Neural cell (in vitro differentiated cells): ENCODE results near the gene RFNG. TPM values are rescaled to one million over a fixed set of nuclear protein-coding genes. Genes with fewer than 3 reads are reported as not detected.

ENCODE experiments used
- H2AFZ ChIP-seq: fragments of 200-600, 300-800 bp; sonication (generic), shearing (Covaris generic); 2 replicates; pipeline ENCODE4 v1.6.0; 2014; ENCODE audit warnings: low read depth, mild to moderate bottlenecking, antibody characterized with exemption, low read length, moderate library complexity
- H3F3A ChIP-seq: fragments of 200-600 bp; shearing (Covaris generic); 2 replicates; pipeline ENCODE4 v1.6.1; 2016; ENCODE audit warnings: mild to moderate bottlenecking, moderate library complexity, mixed read lengths, antibody characterized with exemption, low read length; ENCODE audit not compliant: insufficient read depth, poor library complexity, severe bottlenecking
- H3K27ac ChIP-seq: fragments of 200-600, 300-800 bp; sonication (generic), shearing (Covaris generic); 2 replicates; pipeline ENCODE4 v1.5.1; 2014; ENCODE audit warnings: mild to moderate bottlenecking, low read length, moderate library complexity
- H3K27me3 ChIP-seq: fragments of 300-800, 200-600 bp; sonication (generic), shearing (Covaris generic); 2 replicates; pipeline ENCODE4 v1.6.0; 2014; ENCODE audit warnings: mild to moderate bottlenecking, low read depth, low read length, moderate library complexity; ENCODE audit not compliant: insufficient read depth
- H3K36me3 ChIP-seq: fragments of 300-800, 200-600 bp; sonication (generic), shearing (Covaris generic); 2 replicates; pipeline ENCODE4 v1.5.1; 2014; ENCODE audit warnings: mild to moderate bottlenecking, antibody characterized with exemption, low read length, moderate library complexity; ENCODE audit not compliant: insufficient read depth
- H3K4me2 ChIP-seq: fragments of 300-800, 200-600 bp; sonication (generic), shearing (Covaris generic); 2 replicates; pipeline ENCODE4 v1.6.0; 2014; ENCODE audit warnings: mild to moderate bottlenecking, low read length
- H3K4me3 ChIP-seq: fragments of 300-800, 200-600 bp; sonication (generic), shearing (Covaris generic); 2 replicates; pipeline ENCODE4 v1.5.1; 2014; ENCODE audit warnings: mild to moderate bottlenecking, low read length, moderate library complexity
- H3K79me2 ChIP-seq: fragments of 200-600 bp; shearing (Covaris generic); replicated peaks from 2 replicates; pipeline ENCODE4 v1.6.0; 2014; ENCODE audit warnings: mild to moderate bottlenecking, low read length, moderate library complexity; ENCODE audit not compliant: insufficient read depth
- H3K9ac ChIP-seq: fragments of 300-800, 200-600 bp; sonication (generic), shearing (Covaris generic); 2 replicates; pipeline ENCODE4 v1.6.1; 2016; ENCODE audit warnings: mild to moderate bottlenecking, low read length, mixed read lengths
- H3K9me2 ChIP-seq: fragments of 200-600 bp; shearing (Covaris generic); 2 replicates; pipeline ENCODE4 v1.6.1; 2016; ENCODE audit warnings: mild to moderate bottlenecking, low read length, mixed read lengths; ENCODE audit not compliant: insufficient read depth
- H3K9me3 ChIP-seq: fragments of 200-600, 300-800 bp; sonication (generic), shearing (Covaris generic); 2 replicates; pipeline ENCODE4 v1.6.1; 2016; ENCODE audit warnings: mild to moderate bottlenecking, mixed run types, low read length, moderate library complexity, mixed read lengths
- H4K20me1 ChIP-seq: fragments of 200-600 bp; shearing (Covaris generic); 2 replicates; pipeline ENCODE4 v1.6.1; 2016; ENCODE audit warnings: mild to moderate bottlenecking, mixed run types; ENCODE audit not compliant: insufficient read depth
- CTCF ChIP-seq: fragments of 450-650 bp; IDR thresholded peaks from 2 replicates; pipeline ENCODE4 v1.5.1; 2014; ENCODE audit warnings: antibody characterized with exemption, mild to moderate bottlenecking, moderate library complexity; ENCODE audit not compliant: poor library complexity, severe bottlenecking
- EP300 ChIP-seq: fragments of 450-650 bp; conservative IDR thresholded peaks from 2 replicates; pipeline ENCODE4 v1.6.1; 2014; ENCODE audit warnings: antibody characterized with exemption, mild to moderate bottlenecking, moderate library complexity; ENCODE audit not compliant: poor library complexity, severe bottlenecking
- EZH2 ChIP-seq: fragments of 200-600, 300-800 bp; shearing (Covaris generic), sonication (generic); IDR thresholded peaks from 2 replicates; pipeline ENCODE4 v1.6.1; 2014; ENCODE audit warnings: antibody characterized with exemption, low read length, borderline replicate concordance, mild to moderate bottlenecking; ENCODE audit not compliant: insufficient read depth, poor library complexity, severe bottlenecking
- MXI1 ChIP-seq: fragments of 450-650 bp; conservative IDR thresholded peaks from 2 replicates; pipeline ENCODE4 v1.6.1; 2014; ENCODE audit warnings: antibody characterized with exemption, mild to moderate bottlenecking; ENCODE audit not compliant: poor library complexity, severe bottlenecking
- POLR2AphosphoS5 ChIP-seq: IDR thresholded peaks from 2 replicates; pipeline ENCODE4 v1.6.1; 2012
- RAD21 ChIP-seq: fragments of 450-650 bp; conservative IDR thresholded peaks from 2 replicates; pipeline ENCODE4 v1.6.1; 2014; ENCODE audit warnings: antibody characterized with exemption, mild to moderate bottlenecking, moderate library complexity
- REST ChIP-seq: IDR thresholded peaks from 2 replicates; pipeline ENCODE4 v1.6.1; 2012; ENCODE audit warnings: borderline replicate concordance
- SMC3 ChIP-seq: fragments of 450-650 bp; conservative IDR thresholded peaks from 2 replicates; pipeline ENCODE4 v1.6.1; 2014; ENCODE audit warnings: antibody characterized with exemption, mild to moderate bottlenecking, moderate library complexity; ENCODE audit not compliant: poor library complexity
- TAF1 ChIP-seq: IDR thresholded peaks from 2 replicates; pipeline ENCODE4 v1.6.1; 2012; ENCODE audit warnings: low read depth
- polyA plus RNA-seq: library from polyadenylated mRNA; depleted of rRNA; stranded (reverse); fragments of >200 nt; gene quantifications from 2 replicates; pipeline ENCODE4 v1.2.3, GENCODE V29; 2014

Gene RFNG
- polyA plus RNA-seq, 1 donor from 2014 or later = 176 TPM

DNA sequence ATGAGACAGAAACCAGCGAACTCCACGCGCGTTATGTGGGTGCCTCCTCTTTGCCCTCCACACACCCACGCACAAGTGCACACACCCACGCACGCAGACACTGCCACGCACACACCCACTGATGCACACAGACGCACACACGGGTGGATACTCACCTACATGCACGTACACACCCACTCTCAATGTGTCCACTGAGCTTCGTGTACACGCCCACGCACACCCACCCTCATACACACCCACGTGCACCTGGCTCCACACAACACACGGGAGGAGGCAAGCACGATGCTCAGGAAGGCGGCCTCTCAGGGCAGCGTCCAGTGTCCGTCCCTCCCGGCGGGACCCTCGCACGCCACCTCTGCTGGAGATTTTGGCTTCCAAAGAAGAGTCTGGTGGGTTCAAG lies 4.2 kb downstream of the RFNG start:
- H3K9ac ChIP-seq = no peak overlapping the region
- H3K9me3 ChIP-seq = no peaks in the 10 kb centered on the region
- no peaks in the 10 kb centered on the region for H3F3A ChIP-seq
- TF ChIP-seq EP300 (no peak), POLR2AphosphoS5 (no peak), CTCF (no peak), MXI1 (no peak), SMC3 (no peak), REST (no peak), RAD21 (no peak), EZH2 (no peak), TAF1 (no peak)
- H4K20me1 ChIP-seq = no peaks in the 10 kb centered on the region
- no peaks in the 10 kb centered on the region for H3K36me3 ChIP-seq
- H3K4me2 ChIP-seq = no peak overlapping the region
- H3K27ac ChIP-seq = no peak overlapping the region
- no peaks in the 10 kb centered on the region for H3K9me2 ChIP-seq
- H3K4me3 ChIP-seq = no peak overlapping the region
- H3K27me3 ChIP-seq = no peaks in the 10 kb centered on the region
- no peak overlapping the region for H2AFZ ChIP-seq
- peaks cover 4% of the 10 kb centered on the region for H3K79me2 ChIP-seq

DNA sequence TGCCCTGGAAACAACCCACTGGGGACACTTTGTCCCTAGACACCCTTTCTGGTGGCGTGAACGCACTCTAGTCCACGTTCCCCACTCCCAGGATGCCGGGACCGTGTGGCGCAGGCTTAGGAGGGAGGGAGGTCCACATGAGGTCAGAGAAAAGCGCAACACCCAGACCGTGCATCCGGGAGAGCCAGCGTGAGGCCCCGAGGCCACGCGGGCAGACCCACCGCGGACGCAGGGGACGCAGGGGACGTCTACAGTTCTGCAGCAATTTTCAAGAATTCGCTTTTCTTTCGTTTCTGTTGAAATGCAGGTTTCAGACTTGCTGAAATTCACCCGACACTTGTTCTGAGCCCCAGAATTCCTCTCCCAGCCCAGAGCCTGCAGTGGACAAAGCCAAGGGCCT lies 4.7 kb downstream of the RFNG start:
- no peaks in the 10 kb centered on the region for H3K79me2 ChIP-seq
- no peak overlapping the region for H3K27ac ChIP-seq
- no peak overlapping the region for H3K4me2 ChIP-seq
- no peaks in the 10 kb centered on the region for H3K9me2 ChIP-seq
- H3K27me3 ChIP-seq = no peaks in the 10 kb centered on the region
- no peaks in the 10 kb centered on the region for H3K36me3 ChIP-seq
- H2AFZ ChIP-seq = no peak overlapping the region
- TF ChIP-seq RAD21 = no peak
- no peak for TF ChIP-seq TAF1
- no peak for TF ChIP-seq SMC3
- no peak for TF ChIP-seq REST
- TF ChIP-seq CTCF = no peak
- TF ChIP-seq MXI1 = no peak
- TF ChIP-seq EP300 = no peak
- no peak for TF ChIP-seq EZH2
- no peak for TF ChIP-seq POLR2AphosphoS5
- H3K9ac ChIP-seq = no peak overlapping the region
- H3F3A ChIP-seq = no peaks in the 10 kb centered on the region
- H3K9me3 ChIP-seq = no peaks in the 10 kb centered on the region
- H4K20me1 ChIP-seq = no peaks in the 10 kb centered on the region
- H3K4me3 ChIP-seq = no peak overlapping the region
